Fibroblast of skin of back (primary cell): ENCODE measurements around the gene THSD4.
"Not testable (repeated sequence)": the region's sequence is repeated elsewhere in the genome, so short reads cannot be mapped to it uniquely, and the experiment has no call there.

Source experiments
- DNase-seq: peaks from one replicate; pipeline ENCODE4 v3.0.0-alpha.2; 2013

THSD4 gene

DNA sequence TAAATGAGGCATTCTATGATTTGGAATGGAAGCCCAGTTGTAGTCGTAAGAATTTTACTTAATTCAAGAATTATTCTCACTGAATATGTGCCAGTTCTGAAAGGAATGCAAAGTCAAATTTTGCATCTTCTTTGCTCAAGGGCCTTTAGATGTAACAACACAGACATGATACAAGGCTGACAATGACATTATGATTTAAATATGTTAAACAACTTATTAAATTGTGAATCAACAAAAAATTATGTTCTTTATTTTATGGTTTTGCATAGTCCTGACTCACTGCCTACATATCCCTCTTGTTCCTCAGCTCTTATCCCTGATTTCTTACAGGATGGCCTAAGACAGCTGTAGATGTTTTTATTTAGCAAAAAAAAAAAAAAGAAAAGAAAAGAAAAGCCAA lies 524.2 kb downstream of the THSD4 start:
- peak; percentile 23 for DNase-seq

DNA sequence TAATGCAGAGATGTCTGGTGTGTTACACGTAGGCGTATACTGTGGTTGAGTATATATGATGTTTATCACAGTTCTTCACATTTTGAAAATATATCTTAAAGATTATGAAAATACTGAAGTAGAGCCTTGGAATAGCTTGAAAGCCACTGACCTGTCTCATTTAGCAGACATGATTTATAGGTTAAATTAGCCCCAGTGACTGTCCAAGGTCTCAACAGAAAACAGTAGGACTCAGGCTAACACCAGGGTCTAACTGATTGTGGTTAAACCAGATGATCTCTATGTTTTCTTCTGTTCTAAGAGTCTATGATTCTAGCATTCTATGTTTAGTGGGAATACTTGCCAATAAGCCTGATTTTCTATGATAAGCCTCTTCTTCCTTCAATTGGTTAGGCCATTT lies 528.6 kb downstream of the THSD4 start:
- no peak for DNase-seq

DNA sequence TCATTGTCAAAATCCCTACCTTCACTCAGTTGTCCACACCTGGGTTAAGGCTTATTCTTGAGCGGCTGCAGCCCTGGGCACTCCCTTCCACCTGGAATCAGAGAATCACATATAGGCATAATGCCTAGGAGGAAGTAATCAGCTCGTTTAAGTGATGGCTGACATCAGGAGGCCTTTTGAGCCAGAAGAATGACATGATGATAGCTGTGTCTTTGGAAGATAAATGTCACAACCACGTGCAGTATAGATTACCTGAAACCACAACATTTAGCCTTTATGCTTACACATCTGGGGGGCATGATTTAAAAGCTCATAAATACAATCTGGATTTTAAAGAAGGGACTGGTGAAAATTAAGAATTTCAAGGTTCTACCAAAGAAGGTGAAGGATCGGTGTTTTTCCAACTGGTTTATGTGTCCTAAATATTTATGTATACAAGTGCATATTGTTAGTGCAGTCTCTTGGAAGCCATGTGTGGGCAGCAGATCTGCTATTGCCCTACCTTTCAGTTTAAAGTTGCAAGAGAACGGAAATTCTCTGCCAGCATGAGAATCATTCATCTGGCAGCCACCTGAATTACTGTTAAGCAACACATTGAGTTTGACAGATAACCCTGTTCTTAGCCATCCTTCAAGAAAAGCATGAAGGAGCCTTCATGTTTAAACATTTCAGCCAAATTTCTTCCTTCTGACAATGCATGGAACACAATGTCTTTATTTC lies 531.7 kb downstream of the THSD4 start:
- no peak for DNase-seq

DNA sequence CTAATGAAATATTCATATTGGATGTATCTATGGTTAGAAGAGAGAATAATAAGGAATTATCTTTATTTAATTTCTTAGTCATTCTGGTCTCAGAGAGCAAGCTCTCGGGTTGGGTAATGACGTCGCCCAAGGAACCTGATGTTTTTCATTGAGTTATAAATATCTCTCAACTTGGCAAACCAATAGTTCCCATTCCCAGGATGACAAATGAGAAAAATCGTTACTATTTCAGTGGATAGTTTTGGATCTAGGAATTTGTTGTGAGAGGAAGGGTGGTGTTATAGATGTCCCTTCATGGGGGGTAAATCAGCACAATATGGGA lies 532.2 kb downstream of the THSD4 start:
- peak; percentile 63 for DNase-seq

DNA sequence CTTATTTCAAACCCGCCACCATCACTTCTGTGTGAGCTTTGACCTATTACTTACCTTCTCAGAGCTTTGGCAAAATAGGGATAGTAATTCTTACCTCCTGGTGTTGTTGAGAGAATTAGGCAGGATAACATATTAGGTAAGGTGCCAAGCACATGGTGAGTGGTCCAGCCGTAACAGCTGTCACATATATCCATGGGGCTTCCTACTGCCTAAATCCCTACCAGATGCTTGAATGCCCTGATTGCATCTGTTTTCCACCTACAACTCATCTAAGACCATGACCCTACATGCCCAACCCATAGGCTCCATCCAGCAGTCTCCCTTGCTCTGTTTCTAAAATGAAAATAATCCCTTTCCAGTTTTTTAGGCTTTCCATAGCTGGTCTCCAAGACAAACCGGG lies 532.8 kb downstream of the THSD4 start:
- DNase-seq = no peak

DNA sequence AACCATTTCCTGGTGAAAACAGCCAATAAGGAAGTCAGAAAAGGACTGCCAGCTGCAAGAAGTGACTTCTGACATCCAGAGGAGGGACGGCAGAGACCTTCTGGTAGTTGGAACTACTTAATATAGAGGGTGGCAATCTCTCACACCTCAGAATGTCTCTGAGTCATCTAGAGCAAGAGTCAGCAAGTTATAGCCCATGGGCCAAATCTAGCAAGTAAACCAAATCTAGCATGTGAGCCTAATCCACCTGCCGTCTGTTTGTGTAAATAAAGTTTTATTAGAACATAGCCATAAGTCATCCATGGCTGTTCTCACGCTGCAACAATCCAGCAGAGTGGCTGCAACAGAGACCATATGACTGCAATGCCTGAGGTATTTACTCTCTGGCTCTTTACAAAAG lies 534.6 kb downstream of the THSD4 start:
- no peak for DNase-seq

DNA sequence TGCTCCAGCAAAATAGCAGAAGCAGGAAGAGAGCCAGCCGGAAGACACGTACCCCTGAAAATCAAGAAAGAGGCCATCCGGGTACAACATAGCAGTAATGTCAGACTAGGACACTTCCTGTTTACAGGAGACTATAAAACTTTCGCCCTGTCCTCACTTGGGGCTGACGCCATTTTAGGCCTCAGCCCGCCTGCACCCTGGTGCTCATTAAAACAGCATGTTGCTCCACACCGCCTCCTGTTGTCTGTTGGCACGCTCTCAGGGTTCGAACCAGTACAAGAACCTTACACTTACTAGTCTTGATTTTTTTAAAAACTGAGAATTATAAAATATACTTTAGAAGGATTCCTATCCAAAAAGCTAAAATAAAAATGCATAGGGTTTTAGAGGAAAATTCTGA lies 535.3 kb downstream of the THSD4 start:
- DNase-seq = no peak

DNA sequence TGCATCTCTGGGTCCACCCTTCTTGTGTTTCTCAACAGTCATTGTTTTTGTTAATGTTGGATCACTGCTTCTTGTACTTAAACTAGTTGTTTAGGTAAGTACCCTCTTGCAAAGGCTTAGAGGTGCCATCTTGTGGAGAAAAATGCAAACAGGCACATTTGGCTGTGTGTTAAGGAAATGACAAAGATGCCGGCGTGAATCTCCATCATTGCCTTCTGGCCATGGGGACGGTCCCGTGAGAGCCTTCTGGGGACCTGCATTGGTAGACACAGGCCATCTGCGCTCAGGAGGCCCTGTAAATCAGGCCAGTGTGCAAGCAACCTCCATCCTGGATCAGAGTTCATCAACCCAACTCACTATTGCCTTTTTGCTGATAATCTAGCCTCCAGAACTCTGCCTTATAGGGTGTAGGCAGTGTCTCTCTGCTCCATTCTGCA lies 536.5 kb downstream of the THSD4 start:
- DNase-seq = peak; percentile 63

DNA sequence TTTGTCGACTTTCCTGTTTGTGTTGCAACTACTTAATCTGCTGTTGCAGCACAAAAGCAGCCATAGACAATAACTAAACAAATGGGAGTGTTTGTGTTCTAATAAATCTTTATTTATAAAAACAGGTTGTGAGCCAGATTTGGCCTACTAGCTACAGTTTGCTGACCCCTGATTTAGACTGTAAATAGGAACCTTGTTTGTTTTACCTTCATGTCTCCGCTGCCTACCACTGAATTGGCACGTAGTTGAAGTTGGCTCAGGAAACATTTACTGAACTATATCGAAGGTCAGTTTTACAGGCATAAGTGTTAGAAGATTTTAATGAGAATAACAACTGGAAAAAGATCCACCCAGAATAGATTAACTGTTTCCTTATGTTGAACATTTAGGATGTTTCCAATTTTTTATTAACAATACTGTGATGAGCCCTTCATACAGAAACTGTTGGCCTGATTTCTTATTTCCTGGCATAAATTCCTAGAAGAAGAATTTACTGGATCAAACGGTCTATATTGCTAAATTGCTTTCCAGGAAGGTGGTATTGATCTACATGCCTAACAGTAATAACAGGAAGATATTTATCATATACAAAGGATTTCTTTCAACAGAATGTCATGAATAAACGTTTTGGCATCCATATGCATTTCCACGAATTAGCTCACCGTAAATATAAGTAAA lies 538.9 kb downstream of the THSD4 start:
- DNase-seq = no peak

DNA sequence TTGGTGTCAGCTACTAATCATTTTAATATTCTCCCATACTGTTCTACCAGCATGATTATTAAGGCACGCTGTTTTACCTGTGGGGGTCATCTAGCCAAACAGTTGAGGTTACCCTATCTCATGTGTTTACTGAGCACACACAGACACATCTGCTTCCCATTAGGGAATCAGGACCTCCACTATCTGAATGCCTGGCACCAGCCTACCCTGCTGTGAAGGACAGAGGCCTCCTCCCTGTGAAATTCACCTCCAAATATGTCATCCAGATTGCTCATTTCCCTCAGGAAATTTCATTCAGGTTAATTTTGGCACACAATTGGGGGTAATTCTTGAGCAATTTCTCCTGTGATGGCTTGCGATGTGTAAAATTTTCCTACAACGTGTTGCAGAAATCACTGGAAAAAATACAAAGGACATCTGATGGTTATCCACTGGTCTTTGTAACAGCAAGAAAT lies 539.5 kb downstream of the THSD4 start:
- DNase-seq = peak; percentile 6

DNA sequence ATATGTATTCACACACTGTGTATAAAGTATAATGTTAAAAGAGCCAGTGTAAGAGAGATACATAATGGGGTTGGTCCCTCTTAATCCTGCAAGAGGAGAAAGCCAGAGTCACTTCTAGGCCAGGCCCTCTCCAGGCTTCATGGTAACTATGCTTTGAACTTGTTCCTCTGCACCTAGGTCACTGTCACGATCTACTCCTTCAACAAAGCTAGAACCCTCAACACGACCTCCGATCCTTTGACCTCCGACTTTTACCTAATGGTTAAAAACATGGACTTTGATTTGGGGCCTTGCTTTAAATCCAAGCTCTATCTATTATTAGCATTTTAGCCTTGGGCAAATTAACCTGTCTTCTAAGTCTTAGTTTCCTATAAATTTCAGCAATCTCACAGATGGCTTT lies 541.2 kb downstream of the THSD4 start:
- no peak for DNase-seq

DNA sequence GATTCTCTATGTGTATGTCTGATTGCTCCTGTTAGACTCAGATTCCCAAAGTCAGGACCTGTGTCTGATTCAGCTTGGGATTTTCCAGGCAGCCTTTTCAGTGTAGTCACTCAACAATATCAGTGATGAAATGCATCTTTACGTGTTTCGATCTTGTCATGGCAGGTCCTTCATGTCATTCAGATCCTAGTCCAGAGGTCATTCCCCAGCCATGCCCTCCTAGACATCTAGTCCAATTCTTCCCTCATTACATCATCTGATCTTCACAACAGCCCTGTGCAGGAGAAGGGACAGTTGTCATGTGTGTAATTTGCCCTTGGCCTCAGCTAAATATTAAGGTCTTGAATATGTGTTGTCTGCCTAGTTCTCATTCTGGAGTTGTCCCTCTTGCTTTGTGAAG lies 541.9 kb downstream of the THSD4 start:
- no peak for DNase-seq

DNA sequence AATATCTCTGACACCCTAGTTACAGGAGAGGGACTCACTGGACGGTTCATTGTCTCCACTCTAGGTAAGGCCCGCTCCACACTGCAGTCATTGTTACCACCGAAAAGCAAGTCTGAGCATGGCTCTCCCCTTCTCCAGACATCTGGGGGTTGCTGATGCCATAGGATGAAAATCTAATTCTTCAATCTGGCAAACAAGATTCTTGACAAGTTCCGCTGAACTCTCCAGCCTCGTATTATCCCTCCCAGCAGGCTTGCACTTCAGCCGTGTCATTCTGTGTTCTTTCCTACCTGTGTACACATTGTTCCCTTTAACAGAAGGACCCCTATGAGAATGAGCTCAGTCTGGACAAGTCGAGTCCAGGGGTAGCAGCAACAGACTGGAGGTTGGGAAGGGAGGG lies 542.8 kb downstream of the THSD4 start:
- no peak for DNase-seq

DNA sequence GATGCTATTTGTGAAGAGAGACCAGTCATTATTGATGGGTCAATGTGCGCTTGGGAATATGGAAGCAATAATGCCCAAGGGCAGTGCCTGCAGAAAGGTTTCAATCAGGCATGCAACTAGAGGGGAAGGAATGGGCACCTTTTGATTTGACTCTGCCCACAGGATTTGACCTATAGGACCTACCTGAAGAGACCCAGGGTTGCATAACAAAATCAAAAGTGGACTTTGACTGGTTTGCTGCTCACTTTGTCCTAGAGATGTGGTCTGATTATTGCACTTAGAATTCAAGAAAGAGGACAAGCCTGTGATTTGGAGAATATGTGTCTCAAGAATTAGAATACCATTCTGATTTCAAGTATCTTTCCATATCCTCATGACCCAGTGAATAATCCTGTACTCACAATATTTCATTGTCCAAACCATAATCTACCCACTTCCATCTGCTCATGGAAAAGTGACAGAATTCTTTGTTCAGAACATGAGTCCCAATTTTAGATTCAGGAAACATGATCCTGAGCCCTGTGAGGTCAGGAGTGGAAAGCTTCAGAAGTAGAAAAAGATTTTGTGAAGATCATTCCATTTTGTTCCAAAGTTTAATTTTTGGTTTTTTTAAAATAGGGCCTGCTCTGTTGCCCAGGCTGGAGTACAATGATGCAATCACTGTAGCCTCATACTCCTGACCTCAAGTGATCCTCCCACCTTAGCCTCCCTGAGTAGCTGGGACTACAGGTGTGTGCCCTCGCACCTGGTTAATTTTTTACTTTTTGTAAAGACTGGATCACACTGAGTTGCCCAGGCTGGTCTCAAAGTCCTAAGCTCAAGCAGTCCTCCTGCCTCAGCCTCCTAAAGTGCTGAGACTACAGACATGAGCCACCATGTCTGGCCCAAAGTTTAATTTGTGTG lies 543.8 kb downstream of the THSD4 start:
- no peak for DNase-seq

DNA sequence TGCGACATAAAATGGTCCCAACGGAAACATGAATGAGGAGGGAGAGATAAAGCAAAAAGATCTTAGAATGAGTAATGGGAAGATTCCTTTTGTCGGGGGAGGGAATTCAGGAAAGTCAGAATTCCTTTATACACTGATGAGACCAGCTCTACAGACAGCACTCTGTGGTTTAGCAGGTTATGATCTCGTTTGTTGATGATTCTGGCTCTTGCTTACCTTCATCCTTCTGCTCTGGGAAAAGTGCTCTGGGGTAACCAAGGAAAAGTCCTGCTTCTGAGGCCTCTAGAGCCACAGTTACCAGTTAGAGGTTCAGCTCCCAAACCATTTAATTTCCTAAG lies 544.4 kb downstream of the THSD4 start:
- peak; percentile 64 for DNase-seq

DNA sequence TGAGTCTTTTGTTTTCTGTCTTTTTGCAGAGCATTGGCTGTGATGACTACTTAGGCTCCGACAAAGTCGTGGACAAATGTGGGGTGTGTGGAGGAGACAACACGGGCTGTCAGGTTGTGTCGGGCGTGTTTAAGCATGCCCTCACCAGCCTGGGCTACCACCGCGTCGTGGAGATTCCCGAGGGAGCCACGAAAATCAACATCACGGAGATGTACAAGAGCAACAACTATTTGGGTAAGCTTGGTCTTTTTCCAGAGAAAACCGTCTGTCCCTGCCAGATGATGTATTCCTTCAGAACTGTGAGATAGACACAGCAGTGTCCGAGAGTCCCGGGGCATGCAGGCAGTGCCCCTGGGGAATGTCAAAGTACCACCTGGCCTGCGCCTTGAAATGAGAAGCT lies 545.2 kb downstream of the THSD4 start:
- no peak for DNase-seq

DNA sequence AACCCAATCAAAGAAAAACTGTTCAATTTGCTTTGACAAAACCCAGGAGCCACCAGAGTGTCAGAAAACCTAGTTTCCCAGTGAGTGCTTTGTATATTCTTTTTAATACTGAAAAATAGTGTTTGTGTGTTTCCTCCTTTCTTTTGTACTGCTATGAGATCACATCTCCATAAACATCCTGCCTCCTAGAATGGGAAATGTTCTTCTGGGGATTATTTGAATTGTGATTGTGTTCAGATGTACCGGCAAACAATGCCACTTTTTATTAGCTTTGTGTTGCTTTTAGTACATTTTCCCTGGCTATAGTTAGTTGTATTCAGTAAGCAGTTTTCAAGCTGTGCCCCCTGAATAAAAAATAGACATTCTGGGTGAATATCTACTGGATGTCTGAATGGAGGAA lies 547.0 kb downstream of the THSD4 start:
- no peak for DNase-seq

DNA sequence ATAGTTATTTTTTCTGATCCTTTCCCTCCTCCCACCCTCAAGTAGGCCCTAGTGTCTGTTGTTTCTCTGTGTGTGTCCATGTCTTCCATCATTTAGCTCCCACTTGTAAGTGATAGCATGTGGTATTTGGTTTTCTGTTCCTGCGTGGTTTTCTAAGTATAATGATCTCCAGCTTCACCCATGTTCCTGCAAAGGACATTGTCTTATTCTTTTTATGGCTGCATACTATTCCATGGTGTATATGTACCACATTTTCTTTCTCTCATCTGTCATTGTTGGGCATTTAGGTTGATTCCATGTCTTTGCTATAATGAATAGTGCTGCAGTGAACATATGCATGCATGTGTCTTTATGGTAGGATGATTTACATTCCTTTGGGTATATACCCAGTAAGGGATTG lies 549.4 kb downstream of the THSD4 start:
- DNase-seq = no peak

DNA sequence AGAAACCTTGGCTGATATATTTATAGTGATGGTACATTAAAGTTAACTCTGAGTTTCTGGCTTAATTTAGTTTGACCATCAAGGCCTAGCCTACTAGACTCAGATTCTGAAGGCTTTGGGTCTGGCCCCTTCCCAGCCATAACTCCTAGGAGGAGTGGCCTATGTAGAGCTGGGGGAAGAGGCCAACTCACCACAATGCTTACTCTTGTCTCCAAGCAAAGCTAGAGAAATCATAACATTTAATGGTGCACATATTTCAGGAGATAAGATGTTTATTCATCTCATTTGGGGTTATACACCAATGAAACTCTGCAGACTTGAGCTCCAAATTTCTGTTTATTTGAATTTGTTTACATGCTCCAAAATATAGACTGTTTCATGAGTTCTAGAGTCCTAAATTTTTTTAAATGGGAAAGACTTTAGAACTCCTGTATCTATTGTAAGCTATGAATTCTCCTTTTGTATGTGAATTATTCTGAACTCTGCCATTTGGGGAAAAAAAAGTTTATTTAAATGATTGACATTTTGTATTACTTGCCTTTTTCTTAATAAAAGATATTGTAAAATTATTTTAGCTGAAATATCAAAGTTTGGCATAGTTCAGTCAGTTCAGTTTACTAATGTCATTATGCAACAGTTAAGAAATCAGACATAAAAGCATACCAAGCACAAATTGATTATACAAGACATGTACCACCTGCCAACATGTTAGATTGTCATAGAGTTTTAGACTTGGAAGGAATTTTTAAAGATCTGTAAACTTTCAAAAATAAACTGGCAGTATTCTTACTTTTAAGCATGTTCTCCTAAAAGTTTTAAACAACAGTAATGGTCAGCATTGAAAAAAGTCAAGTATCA lies 551.7 kb downstream of the THSD4 start:
- DNase-seq = peak; percentile 7

DNA sequence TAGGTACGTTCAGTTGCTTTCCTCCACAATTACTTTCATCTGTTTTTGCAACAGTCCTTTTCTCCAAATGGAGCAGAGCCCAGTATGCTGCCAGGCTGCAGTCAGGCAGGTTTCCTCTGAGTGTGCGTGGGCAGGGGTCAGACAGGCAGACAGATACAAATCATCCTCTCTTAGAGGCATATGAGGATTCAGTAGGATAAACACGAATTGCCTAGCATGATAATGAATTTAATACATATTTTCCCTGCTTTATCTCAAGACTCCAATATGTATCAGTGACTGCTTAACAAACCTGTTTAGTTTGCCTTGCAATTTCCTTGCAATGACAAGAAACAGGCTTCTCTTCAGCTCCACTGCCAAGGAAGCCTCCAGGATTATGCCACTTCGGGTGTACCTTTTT lies 554.4 kb downstream of the THSD4 start:
- DNase-seq = no peak

DNA sequence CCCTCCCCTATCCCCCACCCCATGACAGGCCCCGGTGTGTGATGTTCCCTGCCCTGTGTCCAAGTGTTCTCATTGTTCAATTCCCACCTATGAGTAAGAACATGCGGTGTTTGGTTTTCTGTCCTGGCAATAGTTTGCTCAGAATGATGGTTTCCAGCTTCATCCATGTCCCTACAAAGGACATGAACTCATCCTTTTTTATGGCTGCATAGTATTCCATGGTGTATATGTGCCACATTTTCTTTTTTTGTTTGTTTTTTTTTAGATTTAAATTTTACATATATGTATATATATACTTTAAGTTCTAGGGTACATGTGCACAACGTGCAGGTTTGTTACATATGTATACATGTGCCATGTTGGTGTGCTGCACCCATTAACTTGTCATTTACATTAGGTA lies 555.0 kb downstream of the THSD4 start:
- not testable (repeated sequence) for DNase-seq

DNA sequence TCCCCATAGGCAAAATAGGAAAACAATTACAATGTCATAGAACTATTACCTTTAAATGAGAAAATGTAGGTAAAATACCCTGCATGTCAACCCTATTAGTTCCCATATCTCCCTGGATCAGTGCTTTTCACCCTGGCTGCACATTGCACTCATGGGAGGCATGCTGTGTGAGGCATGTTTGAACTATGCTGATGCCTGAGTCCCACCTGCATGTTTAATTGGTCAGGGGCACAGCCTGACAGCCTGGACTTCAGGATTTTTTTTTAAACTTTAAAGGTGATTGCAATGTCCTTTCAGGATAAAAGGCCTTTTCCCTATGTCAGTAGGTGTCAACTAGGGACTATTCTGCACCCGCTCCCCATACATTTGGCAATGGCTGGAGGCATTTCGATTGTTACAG lies 559.1 kb downstream of the THSD4 start:
- DNase-seq = no peak

DNA sequence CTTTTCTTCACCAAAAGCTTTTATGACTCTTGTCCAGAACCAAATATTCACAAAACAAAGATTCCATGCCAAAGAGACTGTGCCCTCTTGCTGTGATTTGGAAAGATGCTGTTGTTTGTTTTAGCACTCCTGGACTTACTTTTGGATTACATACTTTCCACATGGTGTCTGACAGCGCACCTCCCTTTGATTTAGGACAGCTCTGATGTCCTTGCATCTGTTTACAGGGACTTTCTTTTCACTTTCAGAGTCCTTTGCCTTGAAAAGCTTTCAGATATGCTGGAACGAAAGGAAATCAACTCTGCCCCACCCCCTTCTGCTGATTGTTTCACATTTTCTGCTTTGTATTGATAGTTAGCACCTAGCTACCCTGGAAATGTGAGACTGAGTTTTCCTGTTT lies 562.1 kb downstream of the THSD4 start:
- no peak for DNase-seq
